Upper lobe of left lung (tissue), 6 donors: ENCODE measurements around the gene COG1. TPM values are rescaled to one million over a fixed set of nuclear protein-coding genes. Genes with fewer than 3 reads are reported as not detected.

ENCODE experiments used
- ATAC-seq, 2 donors: fragments of 200-7000 bp; cut with Tn5 transposase; one replicate each; pipeline ENCODE4 v1.9.1; 2022; ENCODE audit warnings: mild to moderate bottlenecking in 2 of 2, moderate library complexity in 2 of 2; ENCODE audit not compliant: low FRiP score in 2 of 2
- DNase-seq, 2 donors: peaks; one replicate each; pipeline ENCODE4 v3.0.0-alpha.2; 2019 to 2020
- H3K27ac ChIP-seq, 4 donors: fragments of 200-600 bp; sonication (generic); one replicate each; pipeline ENCODE4 v1.5.1; 2016 to 2019
- H3K27me3 ChIP-seq, 4 donors: fragments of 200-600 bp; sonication (generic); one replicate each; pipeline ENCODE4 v1.5.1; 2017 to 2019
- H3K36me3 ChIP-seq, 4 donors: fragments of 200-600 bp; sonication (generic); one replicate each; pipeline ENCODE4 v1.5.1; 2016 to 2019
- H3K4me1 ChIP-seq, 4 donors: fragments of 200-600 bp; sonication (generic); one replicate each; pipeline ENCODE4 v1.5.1; 2018 to 2019
- H3K4me3 ChIP-seq, 4 donors: fragments of 200-600 bp; sonication (generic); one replicate each; pipeline ENCODE4 v1.5.1; 2017 to 2019; ENCODE audit warnings: mild to moderate bottlenecking in 2 of 4, moderate library complexity in 1 of 4
- H3K9me3 ChIP-seq, 4 donors: fragments of 200-600 bp; sonication (generic); one replicate each; pipeline ENCODE4 v1.5.1; 2018 to 2019
- CTCF ChIP-seq, 6 experiments: fragments of 450-650 bp in 4 of 6; fragments of 200-600 bp in 2 of 6; sonication (generic) in 2 of 6; IDR thresholded peaks; one replicate each; pipeline ENCODE4 v1.5.1; 2016 to 2019; ENCODE audit warnings: antibody characterized with exemption in 6 of 6
- EP300 ChIP-seq, 4 donors: sonication (generic); formaldehyde crosslinking; IDR thresholded peaks; one replicate each; pipeline ENCODE4 v1.5.1; 2017; ENCODE audit warnings: antibody characterized with exemption in 4 of 4, control low read depth in 2 of 4
- POLR2A ChIP-seq, 4 donors: fragments of 450-650 bp; IDR thresholded peaks; one replicate each; pipeline ENCODE4 v1.5.1; 2016 to 2017; ENCODE audit warnings: antibody characterized with exemption in 4 of 4, mild to moderate bottlenecking in 2 of 4
- POLR2AphosphoS5 ChIP-seq, 2 donors: sonication (generic); formaldehyde crosslinking; IDR thresholded peaks; one replicate each; pipeline ENCODE4 v1.5.1; 2017; ENCODE audit warnings: antibody characterized with exemption in 2 of 2
- WGBS, 2 donors: methylation state at CpG; one replicate each; pipeline ENCODE4 v1.1.5; 2017 to 2018; 5-methylcytosine and 5-hydroxymethylcytosine counted together
- total RNA-seq, 6 donors: library from RNA; depleted of rRNA in 4 of 6; stranded (reverse); fragments of >200 nt in 4 of 6; gene quantifications; one replicate each; pipeline versions ENCODE4 v1.1.0 to v1.2.1, GENCODE V29; 2016 to 2021
- donor health status: DM: no; HTN: no; CAD: no; lungs with moderate emphysema.
- donor health status: DM: no; HTN: yes; CAD: no; lungs with severe emphysema.

The COG1 gene
- total RNA-seq, 6 donors from 2014 or later: 27.7 to 75.4 (median 32.5) TPM

- Histone ChIP-seq H3K4me3 (no peak overlapping the region), H3K9me3 (no peaks in the 10 kb centered on the region), H3K27ac (no peak overlapping the region), H3K27me3 (peaks cover 0 to 2% (median 0%) of the 10 kb centered on the region in 4 donors), H3K36me3 (no peaks in the 10 kb centered on the region), H3K4me1 (peaks cover 0 to 9% (median 2%) of the 10 kb centered on the region in 4 donors)
- 78 to 79% methylated on average over 2 of the region's 2 CpGs for WGBS, 2 donors
- DNase-seq (no peak), ATAC-seq (no peak)
- TF ChIP-seq EP300 (IDR thresholded peaks at IDR 0.05): no peak
- TF ChIP-seq POLR2AphosphoS5 (IDR thresholded peaks at IDR 0.05): no peak
- no peak for TF ChIP-seq POLR2A (IDR thresholded peaks at IDR 0.05)
- no peak for TF ChIP-seq CTCF (IDR thresholded peaks at IDR 0.05)
Observed at GRCh38 chr17:73158133-73158532, 34.7 kb upstream of the COG1 start.

GRCh38 chr17:73160980-73161630, 31.8 kb upstream of the COG1 start:
- peaks cover 0 to 16% (median 6%) of the 10 kb centered on the region in 4 donors for H3K27me3 ChIP-seq
- TF ChIP-seq POLR2AphosphoS5 (IDR thresholded peaks at IDR 0.05) (no peak), EP300 (IDR thresholded peaks at IDR 0.05) (no peak), POLR2A (IDR thresholded peaks at IDR 0.05) (no peak), CTCF (IDR thresholded peaks at IDR 0.05) (no peak)

GRCh38 chr17:73163043-73163442, 29.8 kb upstream of the COG1 start:
- no peak for TF ChIP-seq EP300 (IDR thresholded peaks at IDR 0.05)
- TF ChIP-seq CTCF (IDR thresholded peaks at IDR 0.05): no peak
- no peak for TF ChIP-seq POLR2AphosphoS5 (IDR thresholded peaks at IDR 0.05)
- no peak for TF ChIP-seq POLR2A (IDR thresholded peaks at IDR 0.05)
- DNase-seq (peak in 1 of 2 donors; percentile 28), ATAC-seq (no peak)
- no peaks in the 10 kb centered on the region for H3K36me3 ChIP-seq
- H3K27ac ChIP-seq: no peak overlapping the region
- H3K4me3 ChIP-seq: no peak overlapping the region
- 53 to 64% methylated on average over 8 of the region's 8 CpGs for WGBS, 2 donors
- H3K27me3 ChIP-seq: peaks cover 0 to 21% (median 8%) of the 10 kb centered on the region in 4 donors
- peaks cover 24 to 34% (median 28%) of the 10 kb centered on the region in 4 donors for H3K4me1 ChIP-seq
- H3K9me3 ChIP-seq: no peaks in the 10 kb centered on the region

More at GRCh38 chr17:73160980-73161630, 31.8 kb upstream of the COG1 start:
- Histone ChIP-seq H3K4me1 (peaks cover 18 to 27% (median 21%) of the 10 kb centered on the region in 4 donors), H3K27ac (no peak overlapping the region), H3K9me3 (no peaks in the 10 kb centered on the region), H3K4me3 (no peak overlapping the region), H3K36me3 (no peaks in the 10 kb centered on the region)
- DNase-seq (no peak), ATAC-seq (no peak)
- WGBS, 2 donors: 35 to 41% methylated on average over 2 of the region's 3 CpGs

GRCh38 chr17:73165616-73166404, 27.0 kb upstream of the COG1 start:
- peaks cover 0 to 21% (median 8%) of the 10 kb centered on the region in 4 donors for H3K27me3 ChIP-seq
- no peak overlapping the region for H3K27ac ChIP-seq
- ATAC-seq (peak in 1 of 2 donors; percentile 11), DNase-seq (peak in 1 of 2 donors; percentile 77)
- peaks cover 24 to 34% (median 28%) of the 10 kb centered on the region in 4 donors for H3K4me1 ChIP-seq
- no peaks in the 10 kb centered on the region for H3K9me3 ChIP-seq
- H3K36me3 ChIP-seq: no peaks in the 10 kb centered on the region
- peak overlapping the region in 3 of 4 donors; percentile 37 to 53 (median 49) for H3K4me3 ChIP-seq
- WGBS, 2 donors: 1% methylated on average over 33 to 46 of the region's 51 CpGs
- TF ChIP-seq CTCF (IDR thresholded peaks at IDR 0.05) (no peak), EP300 (IDR thresholded peaks at IDR 0.05) (no peak), POLR2A (IDR thresholded peaks at IDR 0.05) (no peak), POLR2AphosphoS5 (IDR thresholded peaks at IDR 0.05) (no peak)
